Mesendoderm (in vitro differentiated cells): ENCODE results near the gene CFAP99.

Experiments
- DNase-seq: peaks from one replicate; pipeline ENCODE4 v3.0.0; 2013
- H2AK5ac ChIP-seq: 2 replicates; pipeline ENCODE4 v1.6.1; 2013; ENCODE audit warnings: low read length, inconsistent platforms
- H2BK120ac ChIP-seq: 2 replicates; pipeline ENCODE4 v1.6.1; 2013; ENCODE audit warnings: low read depth, mild to moderate bottlenecking, low read length, moderate library complexity, mixed read lengths
- H2BK15ac ChIP-seq: replicated peaks from 2 replicates; pipeline ENCODE4 v1.6.1; 2013; ENCODE audit warnings: low read depth, mild to moderate bottlenecking, moderate library complexity
- H2BK5ac ChIP-seq: 2 replicates; pipeline ENCODE4 v1.6.1; 2013; ENCODE audit warnings: low read length, inconsistent platforms
- H3K18ac ChIP-seq: 2 replicates; pipeline ENCODE4 v1.6.1; 2013; ENCODE audit warnings: mild to moderate bottlenecking, low read length, mixed read lengths
- H3K23ac ChIP-seq: one replicate; pipeline ENCODE4 v1.6.1; 2013; ENCODE audit warnings: low read length
- H3K27ac ChIP-seq: 2 replicates; pipeline ENCODE4 v1.5.1; 2013; ENCODE audit warnings: low read depth, mild to moderate bottlenecking, inconsistent platforms, low read length, moderate library complexity
- H3K27me3 ChIP-seq: 2 replicates; pipeline ENCODE4 v1.6.1; 2013; ENCODE audit warnings: low read length, control low read depth, mild to moderate bottlenecking, inconsistent platforms; ENCODE audit not compliant: insufficient read depth, poor library complexity
- H3K36me3 ChIP-seq: 2 replicates; pipeline ENCODE4 v1.6.1; 2013; ENCODE audit warnings: low read length, inconsistent platforms; ENCODE audit not compliant: control insufficient read depth, insufficient read depth
- H3K4ac ChIP-seq: one replicate; pipeline ENCODE4 v1.6.1; 2013; ENCODE audit warnings: low read depth, mild to moderate bottlenecking, low read length, moderate library complexity
- H3K4me1 ChIP-seq: 2 replicates; pipeline ENCODE4 v1.6.1; 2013; ENCODE audit warnings: low read depth, low read length, inconsistent platforms; ENCODE audit not compliant: control insufficient read depth
- H3K4me2 ChIP-seq: 2 replicates; pipeline ENCODE4 v1.6.1; 2013; ENCODE audit warnings: low read length
- H3K4me3 ChIP-seq: 2 replicates; pipeline ENCODE4 v1.5.1; 2013; ENCODE audit warnings: mild to moderate bottlenecking, low read length
- H3K56ac ChIP-seq: one replicate; pipeline ENCODE4 v1.6.1; 2013; ENCODE audit warnings: low read length
- H3K79me1 ChIP-seq: 2 replicates; pipeline ENCODE4 v1.6.1; 2013; ENCODE audit warnings: low read length, inconsistent platforms
- H3K79me2 ChIP-seq: 2 replicates; pipeline ENCODE4 v1.6.1; 2013; ENCODE audit warnings: mild to moderate bottlenecking, low read length; ENCODE audit not compliant: control insufficient read depth, insufficient read depth
- H3K9ac ChIP-seq: 2 replicates; pipeline ENCODE4 v1.6.1; 2013; ENCODE audit warnings: low read length, inconsistent platforms
- H4K5ac ChIP-seq: one replicate; pipeline ENCODE4 v1.6.1; 2013; ENCODE audit warnings: low read length
- H4K8ac ChIP-seq: one replicate; pipeline ENCODE4 v1.6.1; 2013; ENCODE audit warnings: low read depth, mild to moderate bottlenecking, control low read depth, low read length, moderate library complexity
- WGBS: extraction: QIAGEN DNeasy Blood & Tissue Kit; methylation state at CpG from one replicate; pipeline ENCODE4 v1.1.7; 2013; ENCODE audit warnings: low lambda C conversion rate, missing lambda C conversion rate; ENCODE audit not compliant: insufficient coverage; ENCODE audit errors: extremely low coverage; 5-methylcytosine and 5-hydroxymethylcytosine counted together

CFAP99 gene

DNA sequence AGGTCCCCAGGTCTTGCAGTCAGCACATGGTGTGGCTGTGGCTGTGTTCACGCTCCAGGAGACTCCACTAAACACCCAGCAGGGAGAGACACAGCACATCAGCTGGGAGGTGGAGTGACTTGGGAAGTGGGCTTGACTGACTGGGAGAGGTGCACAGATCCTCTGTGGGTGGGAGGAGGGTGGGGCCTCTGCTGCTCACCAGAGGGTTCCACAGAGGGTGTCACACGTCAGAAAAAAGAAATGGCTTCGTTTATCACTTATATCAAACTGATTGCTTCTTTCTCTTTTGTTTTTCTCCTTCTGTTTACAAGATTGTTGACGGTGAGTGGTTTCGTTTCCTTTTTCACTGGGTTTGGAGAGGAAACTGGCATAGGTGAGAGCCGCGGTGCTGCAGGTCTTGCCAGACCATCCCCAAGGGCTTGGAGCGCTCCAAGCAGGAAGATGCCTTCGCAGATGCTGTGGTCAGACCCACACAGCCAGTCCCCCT is 92.9 kb downstream of the CFAP99 start:
- H3K4ac ChIP-seq = no peak overlapping the region
- no peak overlapping the region for H3K56ac ChIP-seq
- no peaks in the 10 kb centered on the region for H3K27me3 ChIP-seq
- H3K79me2 ChIP-seq = peaks cover 4% of the 10 kb centered on the region
- no peak overlapping the region for H4K8ac ChIP-seq
- no peak overlapping the region for H3K4me3 ChIP-seq
- H2BK120ac ChIP-seq = no peak overlapping the region
- no peak overlapping the region for H2BK5ac ChIP-seq
- peaks cover 23% of the 10 kb centered on the region for H3K36me3 ChIP-seq
- no peak overlapping the region for H2AK5ac ChIP-seq
- H3K79me1 ChIP-seq = peaks cover 14% of the 10 kb centered on the region
- no peak overlapping the region for H2BK15ac ChIP-seq
- no peak overlapping the region for H3K9ac ChIP-seq
- no CpG with 5 or more reads among the region's 9 CpGs for WGBS
- no peak overlapping the region for H3K18ac ChIP-seq
- DNase-seq = no peak
- H3K27ac ChIP-seq = no peak overlapping the region
- no peak overlapping the region for H3K4me2 ChIP-seq
- no peak overlapping the region for H4K5ac ChIP-seq
- no peaks in the 10 kb centered on the region for H3K4me1 ChIP-seq
- H3K23ac ChIP-seq = no peak overlapping the region
